Hepatocyte (in vitro differentiated cells): ENCODE measurements around the gene CAMK1. TPM values are rescaled to one million over a fixed set of nuclear protein-coding genes. Genes with fewer than 3 reads are reported as not detected.

Experiments used
- DNase-seq: peaks from one replicate; pipeline ENCODE4 v3.0.0-alpha.2; 2016; ENCODE audit warnings: low spot score
- H2AFZ ChIP-seq: fragments of 200-600 bp; sonication (generic); 2 replicates; pipeline ENCODE4 v1.6.0; 2016; ENCODE audit warnings: antibody characterized with exemption, mild to moderate bottlenecking
- H3K27ac ChIP-seq: fragments of 200-600 bp; sonication (generic); 2 replicates; pipeline ENCODE4 v1.5.1; 2016; ENCODE audit warnings: mild to moderate bottlenecking
- H3K27me3 ChIP-seq: fragments of 200-600 bp; sonication (generic); 2 replicates; pipeline ENCODE4 v1.6.1; 2016
- H3K36me3 ChIP-seq: fragments of 200-600 bp; sonication (generic); replicated peaks from 2 replicates; pipeline ENCODE4 v1.5.1; 2016; ENCODE audit warnings: low read depth; ENCODE audit not compliant: insufficient read depth
- H3K4me1 ChIP-seq: fragments of 200-600 bp; sonication (generic); 2 replicates; pipeline ENCODE4 v1.5.1; 2016; ENCODE audit warnings: mild to moderate bottlenecking, moderate library complexity; ENCODE audit not compliant: insufficient read depth
- H3K4me2 ChIP-seq: fragments of 200-600 bp; sonication (generic); 2 replicates; pipeline ENCODE4 v1.6.0; 2016
- H3K4me3 ChIP-seq: fragments of 200-600 bp; sonication (generic); 2 replicates; pipeline ENCODE4 v1.5.1; 2016; ENCODE audit warnings: mild to moderate bottlenecking
- H3K79me2 ChIP-seq: fragments of 200-600 bp; sonication (generic); 2 replicates; pipeline ENCODE4 v1.6.0; 2017; ENCODE audit warnings: mild to moderate bottlenecking
- H3K9me2 ChIP-seq: fragments of 200-600 bp; sonication (generic); replicated peaks from 2 replicates; pipeline ENCODE4 v1.6.0; 2017; ENCODE audit warnings: mild to moderate bottlenecking; ENCODE audit not compliant: insufficient read depth
- H3K9me3 ChIP-seq: fragments of 200-600 bp; sonication (generic); 2 replicates; pipeline ENCODE4 v1.5.1; 2016; ENCODE audit warnings: low read depth, mild to moderate bottlenecking
- H4K20me1 ChIP-seq: fragments of 200-600 bp; sonication (generic); 2 replicates; pipeline ENCODE4 v1.6.0; 2016; ENCODE audit warnings: mild to moderate bottlenecking; ENCODE audit not compliant: insufficient read depth, poor library complexity, severe bottlenecking
- EZH2 ChIP-seq: fragments of 200-600 bp; sonication (generic); IDR thresholded peaks from 2 replicates; pipeline ENCODE4 v1.6.1; 2016; ENCODE audit warnings: antibody characterized with exemption, mild to moderate bottlenecking, borderline replicate concordance
- EZH2phosphoT487 ChIP-seq: fragments of 200-600 bp; sonication (generic); IDR thresholded peaks from one replicate; pipeline ENCODE4 v1.6.1; 2018; ENCODE audit warnings: antibody characterized with exemption, mild to moderate bottlenecking, low read depth, moderate library complexity; ENCODE audit not compliant: unreplicated experiment, severe bottlenecking
- WGBS: methylation state at CpG from one replicate; pipeline ENCODE4 v1.1.6; 2016; ENCODE audit warnings: low lambda C conversion rate; ENCODE audit errors: missing lambda C conversion rate; 5-methylcytosine and 5-hydroxymethylcytosine counted together
- polyA plus RNA-seq: library from polyadenylated mRNA; unstranded; fragments of >200 nt; fragmentation: Nextera tagmentation; extraction: Ambion mirVana; gene quantifications from 2 replicates; pipeline ENCODE4 v1.2.1, GENCODE V29; 2016
- total RNA-seq: library from RNA; depleted of rRNA; stranded (reverse); fragments of >200 nt; gene quantifications from 2 replicates; pipeline ENCODE4 v1.2.3, GENCODE V29; 2014
- TF ChIP-seq, protein P1 (sequence below): fragments of 200-600 bp; sonication (generic); IDR thresholded peaks from 2 replicates; pipeline ENCODE4 v1.5.1; 2016; ENCODE audit warnings: antibody characterized with exemption, mild to moderate bottlenecking; ENCODE audit not compliant: poor library complexity

The CAMK1 gene
- total and polyA plus RNA-seq, 2 experiments from 2014 or later: 9.7 to 16.1 TPM

DNA sequence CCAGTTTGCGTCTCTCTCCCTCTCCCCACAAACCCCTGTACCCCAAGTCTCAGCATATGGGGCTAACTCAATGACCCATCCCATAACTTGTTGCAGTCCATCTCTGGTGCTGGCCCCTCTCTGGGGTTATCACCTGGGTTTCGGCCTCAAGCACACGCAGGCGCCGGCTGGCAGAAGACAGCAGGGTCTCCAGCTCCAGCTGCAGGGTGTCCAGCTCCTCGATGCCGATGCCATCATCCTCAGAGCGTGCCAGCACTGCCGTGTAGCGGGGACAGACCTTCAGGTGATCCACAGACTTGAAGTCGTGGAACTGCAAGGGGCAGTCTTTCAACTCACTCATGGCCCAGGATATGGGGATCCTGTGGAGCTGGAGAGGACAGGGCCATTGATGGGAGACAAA is 21.4 kb upstream of the CAMK1 start:
- Histone ChIP-seq H3K9me2 (no peaks in the 10 kb centered on the region), H3K27me3 (no peaks in the 10 kb centered on the region), H3K79me2 (peaks cover 42% of the 10 kb centered on the region), H3K27ac (peak overlapping the region; percentile 91), H4K20me1 (peaks cover 4% of the 10 kb centered on the region), H3K4me3 (no peak overlapping the region), H2AFZ (no peak overlapping the region), H3K4me2 (peak overlapping the region; percentile 97), H3K4me1 (peaks cover 15% of the 10 kb centered on the region), H3K9me3 (no peaks in the 10 kb centered on the region), H3K36me3 (no peaks in the 10 kb centered on the region)
- 94% methylated on average over 11 of the region's 11 CpGs for WGBS
- DNase-seq: no peak
- TF ChIP-seq EZH2: no peak
- no peak for TF ChIP-seq EZH2phosphoT487
- TF ChIP-seq, protein P1, sequence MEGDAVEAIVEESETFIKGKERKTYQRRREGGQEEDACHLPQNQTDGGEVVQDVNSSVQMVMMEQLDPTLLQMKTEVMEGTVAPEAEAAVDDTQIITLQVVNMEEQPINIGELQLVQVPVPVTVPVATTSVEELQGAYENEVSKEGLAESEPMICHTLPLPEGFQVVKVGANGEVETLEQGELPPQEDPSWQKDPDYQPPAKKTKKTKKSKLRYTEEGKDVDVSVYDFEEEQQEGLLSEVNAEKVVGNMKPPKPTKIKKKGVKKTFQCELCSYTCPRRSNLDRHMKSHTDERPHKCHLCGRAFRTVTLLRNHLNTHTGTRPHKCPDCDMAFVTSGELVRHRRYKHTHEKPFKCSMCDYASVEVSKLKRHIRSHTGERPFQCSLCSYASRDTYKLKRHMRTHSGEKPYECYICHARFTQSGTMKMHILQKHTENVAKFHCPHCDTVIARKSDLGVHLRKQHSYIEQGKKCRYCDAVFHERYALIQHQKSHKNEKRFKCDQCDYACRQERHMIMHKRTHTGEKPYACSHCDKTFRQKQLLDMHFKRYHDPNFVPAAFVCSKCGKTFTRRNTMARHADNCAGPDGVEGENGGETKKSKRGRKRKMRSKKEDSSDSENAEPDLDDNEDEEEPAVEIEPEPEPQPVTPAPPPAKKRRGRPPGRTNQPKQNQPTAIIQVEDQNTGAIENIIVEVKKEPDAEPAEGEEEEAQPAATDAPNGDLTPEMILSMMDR: no peak

GRCh38 chr3:9787714-9788113 is 18.0 kb upstream of the CAMK1 start:
- Histone ChIP-seq H4K20me1 (no peaks in the 10 kb centered on the region), H3K4me2 (no peak overlapping the region), H3K9me3 (no peaks in the 10 kb centered on the region), H3K79me2 (peaks cover 11% of the 10 kb centered on the region), H3K9me2 (no peaks in the 10 kb centered on the region), H3K27me3 (no peaks in the 10 kb centered on the region), H3K36me3 (no peaks in the 10 kb centered on the region), H3K4me3 (no peak overlapping the region), H2AFZ (no peak overlapping the region), H3K27ac (no peak overlapping the region), H3K4me1 (peaks cover 9% of the 10 kb centered on the region)
- no peak for DNase-seq
- TF ChIP-seq EZH2phosphoT487 (no peak), EZH2 (no peak)
- TF ChIP-seq, protein P1: no peak
- 94% methylated on average over 6 of the region's 6 CpGs for WGBS

DNA sequence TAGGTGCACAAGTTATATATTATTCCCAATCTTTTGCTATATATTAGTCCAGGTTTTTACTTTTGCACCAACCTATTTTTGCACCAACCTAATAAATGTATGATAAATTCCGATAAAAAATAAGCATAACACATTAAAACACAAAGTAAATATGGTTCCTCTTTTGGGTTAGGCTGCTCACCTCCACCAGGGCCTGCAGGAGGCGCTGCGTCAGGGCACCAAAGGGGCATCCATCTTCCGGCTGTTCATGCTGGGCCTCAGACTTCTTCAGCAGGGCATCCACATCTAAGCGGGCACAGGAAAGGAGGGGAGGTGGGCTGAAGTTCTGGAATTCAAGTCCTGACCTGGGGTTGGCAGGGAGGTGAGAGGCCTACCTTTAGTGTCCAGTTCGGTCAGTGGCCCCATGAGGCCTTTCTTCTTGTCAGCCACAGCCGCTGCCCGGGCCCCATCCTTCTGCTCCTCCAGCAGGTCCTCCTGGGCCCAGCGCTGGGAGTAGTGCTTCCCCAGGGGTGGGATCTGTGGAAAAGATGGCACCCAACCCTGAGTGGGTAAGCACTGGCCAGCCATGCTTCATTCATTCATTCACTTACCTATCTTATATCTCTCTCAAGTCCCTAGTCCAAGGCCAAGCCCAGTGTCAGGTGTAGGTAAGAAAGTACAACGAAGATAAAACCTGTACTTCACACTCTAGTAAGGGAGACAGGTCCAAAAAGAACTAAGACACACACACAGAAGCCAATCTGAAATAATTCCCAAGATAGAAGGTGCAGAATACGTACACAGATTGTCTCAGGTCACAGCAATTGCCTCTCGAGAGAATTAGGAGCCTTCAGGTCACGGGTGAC is 17.3 kb upstream of the CAMK1 start:
- WGBS: 96% methylated on average over 13 of the region's 13 CpGs
- Histone ChIP-seq H2AFZ (no peak overlapping the region), H3K9me2 (no peaks in the 10 kb centered on the region), H3K27me3 (no peaks in the 10 kb centered on the region), H3K36me3 (no peaks in the 10 kb centered on the region), H3K4me2 (no peak overlapping the region), H3K9me3 (no peaks in the 10 kb centered on the region), H4K20me1 (no peaks in the 10 kb centered on the region), H3K79me2 (peaks cover 10% of the 10 kb centered on the region), H3K4me3 (no peak overlapping the region), H3K27ac (no peak overlapping the region), H3K4me1 (peaks cover 9% of the 10 kb centered on the region)
- DNase-seq: no peak
- TF ChIP-seq, protein P1: peak; percentile 33
- TF ChIP-seq EZH2phosphoT487 (no peak), EZH2 (no peak)
